Measurements from ENCODE around the gene KRT38. TPM values are rescaled to one million over a fixed set of nuclear protein-coding genes. Genes with fewer than 3 reads are reported as not detected.

The KRT38 gene
- total and polyA plus RNA-seq, 3 donors from 2014 or later, result not detected

DNA sequence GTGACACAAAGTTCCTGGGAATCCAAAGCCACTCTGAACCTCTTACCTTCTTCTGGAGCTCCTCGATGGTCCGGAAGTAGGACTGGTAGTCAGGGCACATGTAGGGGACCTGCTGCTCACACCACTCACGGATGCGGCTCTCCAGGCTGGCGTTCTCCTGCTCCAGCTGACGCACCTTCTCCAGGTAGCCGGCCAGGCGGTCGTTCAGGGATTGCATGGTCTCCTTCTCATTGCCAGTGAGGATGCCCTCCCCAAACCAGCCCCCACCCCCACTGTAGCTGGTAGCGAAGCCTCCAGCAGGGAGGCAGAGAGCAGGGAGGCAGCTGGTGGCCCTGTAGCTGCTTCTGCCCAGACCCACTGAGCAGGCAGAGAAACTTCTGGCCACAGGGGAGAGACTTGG, 39.8 kb upstream of the KRT38 start:
- Histone ChIP-seq H3K4me3 (no peak overlapping the region), H3K36me3 (ENCODE audit: low read depth, missing control alignments) (no peaks in the 10 kb centered on the region), H3K4me1 (no peaks in the 10 kb centered on the region), H3K9me3 (no peaks in the 10 kb centered on the region), H3K27ac (no peak overlapping the region), H3K27me3 (no peaks in the 10 kb centered on the region)
- no peak for TF ChIP-seq POLR2A (IDR thresholded peaks at IDR 0.05)
- TF ChIP-seq, protein P1, sequence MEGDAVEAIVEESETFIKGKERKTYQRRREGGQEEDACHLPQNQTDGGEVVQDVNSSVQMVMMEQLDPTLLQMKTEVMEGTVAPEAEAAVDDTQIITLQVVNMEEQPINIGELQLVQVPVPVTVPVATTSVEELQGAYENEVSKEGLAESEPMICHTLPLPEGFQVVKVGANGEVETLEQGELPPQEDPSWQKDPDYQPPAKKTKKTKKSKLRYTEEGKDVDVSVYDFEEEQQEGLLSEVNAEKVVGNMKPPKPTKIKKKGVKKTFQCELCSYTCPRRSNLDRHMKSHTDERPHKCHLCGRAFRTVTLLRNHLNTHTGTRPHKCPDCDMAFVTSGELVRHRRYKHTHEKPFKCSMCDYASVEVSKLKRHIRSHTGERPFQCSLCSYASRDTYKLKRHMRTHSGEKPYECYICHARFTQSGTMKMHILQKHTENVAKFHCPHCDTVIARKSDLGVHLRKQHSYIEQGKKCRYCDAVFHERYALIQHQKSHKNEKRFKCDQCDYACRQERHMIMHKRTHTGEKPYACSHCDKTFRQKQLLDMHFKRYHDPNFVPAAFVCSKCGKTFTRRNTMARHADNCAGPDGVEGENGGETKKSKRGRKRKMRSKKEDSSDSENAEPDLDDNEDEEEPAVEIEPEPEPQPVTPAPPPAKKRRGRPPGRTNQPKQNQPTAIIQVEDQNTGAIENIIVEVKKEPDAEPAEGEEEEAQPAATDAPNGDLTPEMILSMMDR (IDR thresholded peaks at IDR 0.05), result no peak
- WGBS, 2 donors, result 92 to 98% methylated on average over 7 to 10 of the region's 10 CpGs
- intact Hi-C loops (cut with DNase I; ENCODE audit: low total_unique reads), result no loop called here
- DNase-seq, result no peak

- intact Hi-C loops (cut with DNase I; ENCODE audit: low total_unique reads), result no loop called here
- no peak for TF ChIP-seq POLR2A (IDR thresholded peaks at IDR 0.05)
- TF ChIP-seq, protein P1 (IDR thresholded peaks at IDR 0.05), result no peak
- WGBS, 2 donors, result 65% methylated on average over 2 of the region's 2 CpGs
- no peak for DNase-seq
- H3K4me1 ChIP-seq, result no peaks in the 10 kb centered on the region
- no peak overlapping the region for H3K4me3 ChIP-seq
- no peaks in the 10 kb centered on the region for H3K36me3 ChIP-seq (ENCODE audit: low read depth, missing control alignments)
- no peaks in the 10 kb centered on the region for H3K9me3 ChIP-seq
- no peak overlapping the region for H3K27ac ChIP-seq
- no peaks in the 10 kb centered on the region for H3K27me3 ChIP-seq
Measured at GRCh38 chr17:41480136-41480535, 39.4 kb upstream of the KRT38 start.

- intact Hi-C loops (cut with DNase I; ENCODE audit: low total_unique reads), result no loop called here
Measured at GRCh38 chr17:41478237-41478636, 37.5 kb upstream of the KRT38 start.

GRCh38 chr17:41476866-41477815, 36.4 kb upstream of the KRT38 start:
- Histone ChIP-seq H3K4me3 (no peak overlapping the region), H3K27ac (no peak overlapping the region), H3K27me3 (no peaks in the 10 kb centered on the region), H3K36me3 (ENCODE audit: low read depth, missing control alignments) (no peaks in the 10 kb centered on the region), H3K9me3 (no peaks in the 10 kb centered on the region), H3K4me1 (no peaks in the 10 kb centered on the region)
- TF ChIP-seq, protein P1 (IDR thresholded peaks at IDR 0.05), result no peak
- no peak for TF ChIP-seq POLR2A (IDR thresholded peaks at IDR 0.05)
- intact Hi-C loops (cut with DNase I; ENCODE audit: low total_unique reads), result no loop called here
- WGBS, 2 donors, result 77 to 79% methylated on average over 19 to 22 of the region's 22 CpGs
- no peak for DNase-seq

More at GRCh38 chr17:41478237-41478636, 37.5 kb upstream of the KRT38 start:
- Histone ChIP-seq H3K36me3 (ENCODE audit: low read depth, missing control alignments) (no peaks in the 10 kb centered on the region), H3K27ac (no peak overlapping the region), H3K4me1 (no peaks in the 10 kb centered on the region), H3K9me3 (no peaks in the 10 kb centered on the region), H3K4me3 (no peak overlapping the region), H3K27me3 (no peaks in the 10 kb centered on the region)
- WGBS, 2 donors, result 73 to 93% methylated on average over 3 to 8 of the region's 8 CpGs
- TF ChIP-seq, protein P1 (IDR thresholded peaks at IDR 0.05), result no peak
- TF ChIP-seq POLR2A (IDR thresholded peaks at IDR 0.05), result no peak
- no peak for DNase-seq

All from testis (tissue), 3 donors.